A172 (cell line): ENCODE data around the gene COL9A3. TPM values are rescaled to one million over a fixed set of nuclear protein-coding genes. Genes with fewer than 3 reads are reported as not detected.

Experiments
- DNase-seq: peaks from one replicate; pipeline ENCODE4 v3.0.0-alpha.2; 2015; ENCODE audit warnings: low spot score
- total RNA-seq: library from RNA; depleted of rRNA; stranded (reverse); fragments of >200 nt; shearing (Covaris generic); gene quantifications from 2 replicates; pipeline ENCODE4 v1.2.3, GENCODE V29; 2014; rRNA removed

The COL9A3 gene
- total RNA-seq, result 1.9 and 2.8 TPM in 2 replicates

GRCh38 chr20:62816884-62817873 is at the start of gene COL9A3:
TSS of gene COL9A3 (plus strand) at chr20:62817050. CDS start at chr20:62817065, 15 bp downstream.
- DNase-seq, result no peak

- no peak for DNase-seq
Measured at GRCh38 chr20:62768234-62768546, 48.7 kb upstream of the COL9A3 start.

GRCh38 chr20:62768551-62769287 is 48.1 kb upstream of the COL9A3 start:
- peak; percentile 85 for DNase-seq

GRCh38 chr20:62769346-62770071 is 47.3 kb upstream of the COL9A3 start:
- no peak for DNase-seq

- no peak for DNase-seq
Measured at GRCh38 chr20:62770111-62770910, 46.5 kb upstream of the COL9A3 start.

GRCh38 chr20:62770916-62771315 is 45.9 kb upstream of the COL9A3 start:
- DNase-seq, result no peak

GRCh38 chr20:62771396-62772102 is 45.3 kb upstream of the COL9A3 start:
- DNase-seq, result no peak

GRCh38 chr20:62772103-62772611 is 44.7 kb upstream of the COL9A3 start:
- DNase-seq, result no peak

GRCh38 chr20:62772619-62772989 is 44.2 kb upstream of the COL9A3 start:
- no peak for DNase-seq

GRCh38 chr20:62772990-62773844 is 43.6 kb upstream of the COL9A3 start:
- DNase-seq, result no peak

- DNase-seq, result no peak
Measured at GRCh38 chr20:62773845-62774714, 42.8 kb upstream of the COL9A3 start.

- no peak for DNase-seq
Measured at GRCh38 chr20:62774762-62775161, 42.1 kb upstream of the COL9A3 start.

GRCh38 chr20:62775206-62775605 is 41.6 kb upstream of the COL9A3 start:
- no peak for DNase-seq

- DNase-seq, result no peak
Measured at GRCh38 chr20:62776035-62776691, 40.7 kb upstream of the COL9A3 start.

- DNase-seq, result peak; percentile 87
Measured at GRCh38 chr20:62776692-62777527, 39.9 kb upstream of the COL9A3 start.

GRCh38 chr20:62777528-62777830 is 39.4 kb upstream of the COL9A3 start:
- no peak for DNase-seq

GRCh38 chr20:62778058-62778457 is 38.8 kb upstream of the COL9A3 start:
- DNase-seq, result no peak
